ENCODE data around the gene ZG16.

Gene ZG16

DNA sequence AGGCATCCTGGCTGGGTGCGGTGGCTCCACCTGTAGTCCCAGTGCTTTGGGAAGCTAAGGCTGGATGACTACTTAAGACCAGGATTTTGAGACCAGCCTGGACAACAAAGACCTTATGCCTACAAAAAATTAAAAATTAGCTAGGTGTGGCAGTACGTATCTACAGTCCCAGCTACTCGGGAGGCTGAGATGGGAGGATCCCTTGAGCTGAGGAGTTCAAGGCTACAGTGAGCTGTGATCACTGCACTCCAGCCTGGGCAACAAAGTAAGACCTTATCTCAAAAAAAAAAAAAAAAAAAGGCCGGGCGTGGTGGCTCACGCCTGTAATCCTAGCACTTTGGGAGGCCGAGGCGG is 48.3 kb downstream of the ZG16 start:
- DNase-seq = no peak

DNA sequence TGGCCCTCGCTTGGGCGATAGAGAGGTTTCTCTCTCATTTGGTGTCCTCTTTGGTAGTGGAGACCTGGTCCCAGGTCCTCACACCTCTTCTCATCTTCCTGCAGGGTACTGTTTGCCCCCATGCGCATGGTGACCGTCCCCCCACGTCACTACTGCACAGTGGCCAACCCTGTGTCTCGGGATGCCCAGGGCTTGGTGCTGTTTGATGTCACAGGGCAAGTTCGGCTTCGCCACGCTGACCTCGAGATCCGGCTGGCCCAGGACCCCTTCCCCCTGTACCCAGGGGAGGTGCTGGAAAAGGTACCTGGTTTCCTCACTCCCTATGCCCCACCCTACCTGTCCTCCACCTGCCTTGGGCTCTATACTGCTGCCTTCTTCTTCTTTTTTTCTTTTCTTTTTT is 52.7 kb downstream of the ZG16 start:
- no peak for DNase-seq

DNA sequence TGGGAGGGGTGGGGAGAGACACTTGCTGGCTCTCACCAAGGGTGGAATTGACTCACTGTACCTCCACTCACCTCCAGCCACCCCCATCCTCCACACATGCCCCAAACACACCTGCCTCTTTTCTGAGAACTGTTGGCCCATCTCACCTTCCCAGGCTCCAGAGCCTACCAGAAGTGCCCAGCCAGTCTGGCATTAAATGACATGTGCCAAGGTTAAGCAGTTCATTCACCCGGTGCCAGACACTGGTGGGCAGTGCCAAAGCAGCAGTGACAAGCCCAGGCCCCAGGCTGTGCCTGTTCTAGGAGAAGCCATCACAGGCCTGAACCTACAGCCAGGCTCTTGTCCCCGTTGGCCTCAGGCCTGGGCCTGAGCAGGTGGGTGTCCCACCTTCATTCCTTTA is 53.4 kb downstream of the ZG16 start:
- DNase-seq = no peak
